HepG2 (cell line): ENCODE measurements around the gene CFAP45. TPM values are rescaled to one million over a fixed set of nuclear protein-coding genes. Genes with fewer than 3 reads are reported as not detected.

Experiments used
- ATAC-seq: fragments of 200-7000 bp; cut with Tn5 transposase; 3 replicates; pipeline ENCODE4 v1.9.1; 2020; ENCODE audit warnings: mild to moderate bottlenecking, moderate library complexity
- BruUV-seq: library from RNA; stranded (reverse); fragments of 400-500 nt; replicated peaks from 2 replicates; lab custom pipeline; 2021; lab: Mats Ljungman, UMichigan
- CTCF ChIA-PET: fragments of 300-600 bp; formaldehyde crosslinking; extraction: SDS; loops from one replicate; lab custom pipeline; 2021; ENCODE audit warnings: low total read pairs, inconsistent platforms, low intra/inter-chr PET ratio; lab: Yijun Ruan, JAX
- POLR2A ChIA-PET: fragments of 350-600 bp; sonication (Branson Sonifier 250); formaldehyde crosslinking; loops from one replicate; lab custom pipeline; 2020; ENCODE audit warnings: antibody characterized with exemption, inconsistent platforms; lab: Yijun Ruan, JAX
- DNase-seq: peaks from one replicate; pipeline ENCODE4 v3.0.0-alpha.2; 2015; ENCODE audit warnings: low spot score
- FAIRE-seq: peaks from 3 replicates; lab custom pipeline; 2011; peaks lifted over from hg19 to GRCh38; lab: Jason Lieb, UNC
- H2AFZ ChIP-seq: one replicate; pipeline ENCODE4 v1.6.1; 2011; ENCODE audit warnings: low read length, inconsistent platforms
- H3K27ac ChIP-seq: fragments of 300-600 bp; 3 replicates; pipeline ENCODE4 v1.8.0; 2011; ENCODE audit warnings: mixed run types, mild to moderate bottlenecking, mixed read lengths, low read length, inconsistent platforms; ENCODE audit not compliant: insufficient read depth; ENCODE audit errors: extremely low read length
- H3K27me3 ChIP-seq, 2 experiments: fragments of 200-600 bp in 1 of 2; 2 replicates in 1 of 2; 3 replicates in 1 of 2; pipeline versions ENCODE4 v1.6.0 to v1.8.0; 2011; ENCODE audit warnings: low read length in 2 of 2, mild to moderate bottlenecking in 2 of 2, moderate library complexity in 2 of 2, inconsistent platforms in 1 of 2; ENCODE audit not compliant: insufficient read depth in 2 of 2, control insufficient read depth in 1 of 2
- H3K36me3 ChIP-seq, 2 experiments: fragments of 200-600 bp in 1 of 2; replicated peaks in 1 of 2; 2 replicates in 1 of 2; 3 replicates in 1 of 2; pipeline versions ENCODE4 v1.5.1 to v1.8.0; 2011; ENCODE audit warnings: low read length in 2 of 2, inconsistent platforms in 1 of 2; ENCODE audit not compliant: insufficient read depth in 2 of 2, control insufficient read depth in 1 of 2
- H3K4me1 ChIP-seq: 2 replicates; pipeline ENCODE4 v1.5.1; 2012; ENCODE audit warnings: low read length, inconsistent platforms; ENCODE audit not compliant: insufficient read depth
- H3K4me2 ChIP-seq: 2 replicates; pipeline ENCODE4 v1.6.0; 2011; ENCODE audit warnings: low read depth, low read length, inconsistent platforms
- H3K4me3 ChIP-seq, 3 experiments: fragments of 200-600 bp in 1 of 3; sonication (generic), shearing (Covaris generic) in 1 of 3; replicated peaks in 1 of 3; 2 replicates each; pipeline ENCODE4 v1.5.1; 2011 to 2016; ENCODE audit warnings: low read length in 3 of 3, inconsistent platforms in 2 of 3, low read depth in 2 of 3, mild to moderate bottlenecking in 2 of 3, control low read depth in 1 of 3, mixed read lengths in 1 of 3; ENCODE audit not compliant: insufficient read depth in 1 of 3
- H3K79me2 ChIP-seq: one replicate; pipeline ENCODE4 v1.6.1; 2011; ENCODE audit warnings: low read length, inconsistent platforms; ENCODE audit not compliant: insufficient read depth
- H3K9ac ChIP-seq: 2 replicates; pipeline ENCODE4 v1.6.0; 2011; ENCODE audit warnings: mild to moderate bottlenecking, low read depth, low read length, inconsistent platforms; ENCODE audit not compliant: insufficient read depth
- H3K9me3 ChIP-seq: 2 replicates; pipeline ENCODE4 v1.5.1; 2012; ENCODE audit warnings: mild to moderate bottlenecking, low read length
- H4K20me1 ChIP-seq: 2 replicates; pipeline ENCODE4 v1.6.0; 2011; ENCODE audit warnings: inconsistent platforms, mild to moderate bottlenecking, low read length, moderate library complexity; ENCODE audit not compliant: insufficient read depth
- ARID3A ChIP-seq: IDR thresholded peaks from 2 replicates; pipeline ENCODE4 v1.6.1; 2012; ENCODE audit warnings: low read depth, low read length, improper control_type of control experiment
- HNRNPK ChIP-seq: fragments of 200-400 bp; formaldehyde crosslinking; IDR thresholded peaks from 2 replicates; pipeline ENCODE4 v1.6.1; 2018; ENCODE audit warnings: low read length, low read depth, moderate library complexity, mild to moderate bottlenecking; ENCODE audit not compliant: poor library complexity, severe bottlenecking
- MTF2 ChIP-seq: sonication (generic); formaldehyde crosslinking; IDR thresholded peaks from 2 replicates; pipeline ENCODE4 v1.5.0; 2020; ENCODE audit warnings: missing genetic modification reagents, borderline replicate concordance
- PCBP2 ChIP-seq: fragments of 200-400 bp; formaldehyde crosslinking; optimal IDR thresholded peaks from 2 replicates; pipeline ENCODE3; 2018; ENCODE audit warnings: low read length, low read depth; ENCODE audit not compliant: poor library complexity, severe bottlenecking
- PRDM10 ChIP-seq: sonication (generic); formaldehyde crosslinking; IDR thresholded peaks from 2 replicates; pipeline ENCODE4 v1.4.0; 2020; ENCODE audit warnings: low read depth, missing genetic modification reagents
- RFX1 ChIP-seq: fragments of 450-650 bp; IDR thresholded peaks from 2 replicates; pipeline ENCODE4 v1.6.1; 2017
- SRSF4 ChIP-seq: fragments of 200-400 bp; formaldehyde crosslinking; IDR thresholded peaks from one replicate; pipeline ENCODE4 v1.6.1; 2018; ENCODE audit warnings: mild to moderate bottlenecking, low read depth, low read length, moderate library complexity; ENCODE audit not compliant: poor library complexity, severe bottlenecking
- ZNF256 ChIP-seq: sonication (generic); formaldehyde crosslinking; conservative IDR thresholded peaks from 2 replicates; pipeline ENCODE4 v1.4.0; 2020; ENCODE audit warnings: missing genetic modification reagents
- ZNF646 ChIP-seq: sonication (generic); formaldehyde crosslinking; IDR thresholded peaks from 2 replicates; pipeline ENCODE4 v1.9.0; 2021; ENCODE audit warnings: mild to moderate bottlenecking, missing genetic modification reagents
- WGBS: methylation state at CpG from one replicate; pipeline ENCODE4 v1.1.6; 2017; ENCODE audit warnings: low lambda C conversion rate; 5-methylcytosine and 5-hydroxymethylcytosine counted together
- in situ Hi-C: cut with HindIII; loops from 2 replicates; pipeline ENCODE4 v1.10.0; 2017; ENCODE audit warnings: low pct_unique_long_range_greater_than_20kb; ENCODE audit not compliant: extremely low pct_ligation_motif_present
- intact Hi-C: fragments of 100-400 bp; cut with micrococcal nuclease; formaldehyde crosslinking; loops from one replicate; pipeline ENCODE4 v1.10.0; 2022; ENCODE audit not compliant: unreplicated experiment
- polyA plus RNA-seq, 8 experiments: library from polyadenylated mRNA; depleted of rRNA in 3 of 8; stranded (reverse) in 7 of 8; unstranded in 1 of 8; fragments of >200 nt; fragmentation: Illumina TruSeq in 4 of 8; extraction: Trizol in 4 of 8; gene quantifications; 2 replicates each; pipeline versions ENCODE4 v1.2.1 to v1.2.3, GENCODE V29; 2011 to 2016; ENCODE audit warnings: low read depth in 4 of 8, missing spikeins in 1 of 8, mixed read lengths in 1 of 8; ENCODE audit not compliant: insufficient read depth in 1 of 8
- total RNA-seq, 5 experiments: library from RNA; depleted of rRNA; stranded (reverse); fragments of >200 nt; fragmentation: Illumina TruSeq; extraction: Trizol; gene quantifications; 2 replicates each; pipeline ENCODE4 v1.2.3, GENCODE V29; 2016; ENCODE audit warnings: low read depth in 1 of 5

CFAP45 gene
- total and polyA plus RNA-seq, 2 of the 13 experiments (the other 11 are each of a cell fraction or from before 2014, with no cell fraction given) = not detected

GRCh38 chr1:159914252-159915018 lies 14.5 kb upstream of the CFAP45 start:
- no peak overlapping the region for H3K9ac ChIP-seq
- H3K4me3 ChIP-seq = no peak overlapping the region
- in situ Hi-C loops = no loop called here
- H3K4me1 ChIP-seq = peaks cover 13% of the 10 kb centered on the region
- H3K4me2 ChIP-seq = no peak overlapping the region
- BruUV-seq = no TSS peak
- FAIRE-seq = no peak
- no peaks in the 10 kb centered on the region for H3K9me3 ChIP-seq
- ChIA-PET CTCF (no interaction called here), POLR2A (interaction anchor here (1.8 kb wide), 1 partner anchor 9 kb away, joined by 4 read pairs; no protein-coding TSS in a partner anchor)
- intact Hi-C loops = no loop called here
- WGBS = 48% methylated on average over 10 of the region's 10 CpGs
- H4K20me1 ChIP-seq = no peaks in the 10 kb centered on the region
- no peaks in the 10 kb centered on the region for H3K79me2 ChIP-seq
- H3K36me3 ChIP-seq = no peaks in the 10 kb centered on the region
- DNase-seq = no peak
- H3K27me3 ChIP-seq = no peaks in the 10 kb centered on the region; a peak in 1 of 5 replicates
- ATAC-seq = no peak
- no peak overlapping the region for H2AFZ ChIP-seq
- no peak overlapping the region for H3K27ac ChIP-seq
- no peak for TF ChIP-seq PCBP2
- TF ChIP-seq PRDM10 (CRISPR knock-in tag) = no peak
- TF ChIP-seq SRSF4 = no peak
- TF ChIP-seq ARID3A = no peak
- no peak for TF ChIP-seq MTF2 (CRISPR knock-in tag)
- TF ChIP-seq ZNF256 (CRISPR knock-in tag) = no peak
- no peak for TF ChIP-seq RFX1
- TF ChIP-seq ZNF646 = no peak
- TF ChIP-seq HNRNPK = no peak
